Upper lobe of left lung (tissue), 4 donors: Measurements from ENCODE around the gene TTC17.

ENCODE experiments used
- EP300 ChIP-seq, 4 donors: sonication (generic); formaldehyde crosslinking; IDR thresholded peaks; one replicate each; pipeline ENCODE4 v1.5.1; 2017; ENCODE audit warnings: antibody characterized with exemption in 4 of 4, control low read depth in 2 of 4
- POLR2A ChIP-seq, 4 donors: fragments of 450-650 bp; IDR thresholded peaks; one replicate each; pipeline ENCODE4 v1.5.1; 2016 to 2017; ENCODE audit warnings: antibody characterized with exemption in 4 of 4, mild to moderate bottlenecking in 2 of 4
- POLR2AphosphoS5 ChIP-seq, 2 donors: sonication (generic); formaldehyde crosslinking; IDR thresholded peaks; one replicate each; pipeline ENCODE4 v1.5.1; 2017; ENCODE audit warnings: antibody characterized with exemption in 2 of 2
- TF ChIP-seq, protein P1 (sequence below), 6 experiments: fragments of 450-650 bp in 4 of 6; fragments of 200-600 bp in 2 of 6; sonication (generic) in 2 of 6; IDR thresholded peaks; one replicate each; pipeline ENCODE4 v1.5.1; 2016 to 2019; ENCODE audit warnings: antibody characterized with exemption in 6 of 6

DNA sequence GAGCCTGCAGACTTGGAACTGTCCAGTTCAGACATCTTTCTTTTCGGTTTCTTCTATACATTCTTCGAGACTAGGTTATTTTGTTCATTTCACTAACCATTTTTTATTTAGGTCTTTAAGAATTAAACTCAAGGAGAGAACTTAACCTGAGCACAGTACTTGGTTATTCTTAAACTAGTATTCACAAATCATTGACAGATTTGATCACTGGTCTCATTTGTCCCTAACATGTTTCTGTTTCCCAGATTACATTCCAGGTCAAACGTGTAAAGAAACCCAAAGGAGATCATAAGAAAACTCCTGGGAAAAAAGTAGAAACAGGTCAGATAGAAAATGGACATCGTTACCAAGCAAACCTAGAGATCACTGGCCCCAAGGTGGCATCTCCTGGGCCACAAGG, 85.1 kb downstream of the TTC17 start:
- TF ChIP-seq POLR2A (IDR thresholded peaks at IDR 0.05), result no peak
- TF ChIP-seq, protein P1, sequence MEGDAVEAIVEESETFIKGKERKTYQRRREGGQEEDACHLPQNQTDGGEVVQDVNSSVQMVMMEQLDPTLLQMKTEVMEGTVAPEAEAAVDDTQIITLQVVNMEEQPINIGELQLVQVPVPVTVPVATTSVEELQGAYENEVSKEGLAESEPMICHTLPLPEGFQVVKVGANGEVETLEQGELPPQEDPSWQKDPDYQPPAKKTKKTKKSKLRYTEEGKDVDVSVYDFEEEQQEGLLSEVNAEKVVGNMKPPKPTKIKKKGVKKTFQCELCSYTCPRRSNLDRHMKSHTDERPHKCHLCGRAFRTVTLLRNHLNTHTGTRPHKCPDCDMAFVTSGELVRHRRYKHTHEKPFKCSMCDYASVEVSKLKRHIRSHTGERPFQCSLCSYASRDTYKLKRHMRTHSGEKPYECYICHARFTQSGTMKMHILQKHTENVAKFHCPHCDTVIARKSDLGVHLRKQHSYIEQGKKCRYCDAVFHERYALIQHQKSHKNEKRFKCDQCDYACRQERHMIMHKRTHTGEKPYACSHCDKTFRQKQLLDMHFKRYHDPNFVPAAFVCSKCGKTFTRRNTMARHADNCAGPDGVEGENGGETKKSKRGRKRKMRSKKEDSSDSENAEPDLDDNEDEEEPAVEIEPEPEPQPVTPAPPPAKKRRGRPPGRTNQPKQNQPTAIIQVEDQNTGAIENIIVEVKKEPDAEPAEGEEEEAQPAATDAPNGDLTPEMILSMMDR (IDR thresholded peaks at IDR 0.05), result no peak
- TF ChIP-seq EP300 (IDR thresholded peaks at IDR 0.05), result no peak
- TF ChIP-seq POLR2AphosphoS5 (IDR thresholded peaks at IDR 0.05), result no peak
